Epidermal melanocyte (primary cell): ENCODE measurements around the gene ICAM1.
A peak's percentile ranks its signal among the peaks of the same experiment; 100 is the strongest.
"Not testable (repeated sequence)": the region's sequence is repeated elsewhere in the genome, so short reads cannot be mapped to it uniquely, and the experiment has no call there.

Experiments used
- DNase-seq: peaks from one replicate; pipeline ENCODE4 v3.0.0; 2011; ENCODE audit warnings: low spot score; ENCODE audit not compliant: insufficient read length

The ICAM1 gene

DNA sequence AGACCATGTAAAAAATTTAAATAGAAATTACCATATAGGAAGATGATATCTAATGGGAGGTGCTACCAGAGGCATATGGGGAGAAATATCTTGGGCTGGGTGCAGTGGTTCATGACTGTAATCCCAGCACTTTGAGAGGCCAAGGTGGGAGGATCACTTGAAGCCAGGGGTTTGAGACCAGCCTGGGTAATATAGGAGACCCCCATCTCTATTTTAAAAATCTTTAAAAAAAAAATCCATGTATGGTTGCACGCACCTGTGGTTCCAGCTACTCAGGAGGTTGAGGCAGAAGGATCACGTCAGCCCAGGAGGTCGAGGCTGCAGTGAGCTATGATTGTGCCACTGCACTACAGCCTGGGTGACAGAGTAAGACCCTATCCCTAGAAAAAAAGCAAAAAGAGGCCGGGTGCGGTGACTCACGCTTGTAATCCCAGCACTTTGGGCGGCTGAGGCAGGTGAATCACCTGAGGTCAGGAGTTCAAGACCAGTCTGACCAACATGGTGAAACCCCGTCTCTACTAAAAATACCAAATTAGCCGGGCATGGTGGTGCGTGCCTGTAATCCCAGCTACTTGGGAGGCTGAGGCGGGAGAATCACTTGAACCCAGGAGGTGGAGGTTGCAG, 29.0 kb upstream of the ICAM1 start:
- not testable (repeated sequence) for DNase-seq

GRCh38 chr19:10243606-10244005, 27.3 kb upstream of the ICAM1 start:
- DNase-seq = no peak

- no peak for DNase-seq
Observed at GRCh38 chr19:10245189-10245939, 25.6 kb upstream of the ICAM1 start.

DNA sequence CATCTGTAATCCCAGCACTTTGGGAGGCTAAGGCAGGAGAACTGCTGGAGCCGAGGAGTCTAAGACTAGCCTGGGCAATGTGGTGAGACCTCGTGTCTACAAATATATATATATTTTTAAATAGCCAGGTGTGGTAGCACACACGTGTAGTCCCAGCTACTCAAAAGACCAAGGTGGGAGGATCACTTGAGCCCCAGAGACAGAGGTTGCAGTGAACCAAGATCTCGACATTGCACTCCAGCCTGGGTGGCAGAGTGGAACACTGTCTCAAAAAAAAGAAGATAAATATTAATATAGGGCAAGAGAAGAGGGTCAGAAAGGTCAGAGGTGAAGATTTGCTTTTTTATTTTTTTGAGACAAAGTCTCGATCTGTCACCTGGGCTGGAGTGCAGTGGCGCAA, 24.4 kb upstream of the ICAM1 start:
- no peak for DNase-seq

- DNase-seq = peak; percentile 94
Observed at GRCh38 chr19:10251792-10252694, 18.9 kb upstream of the ICAM1 start, which contains the start of gene MRPL4. MRPL4 (plus strand) TSS chr19:10252214; CDS start chr19:10252254, 40 bp downstream.

DNA sequence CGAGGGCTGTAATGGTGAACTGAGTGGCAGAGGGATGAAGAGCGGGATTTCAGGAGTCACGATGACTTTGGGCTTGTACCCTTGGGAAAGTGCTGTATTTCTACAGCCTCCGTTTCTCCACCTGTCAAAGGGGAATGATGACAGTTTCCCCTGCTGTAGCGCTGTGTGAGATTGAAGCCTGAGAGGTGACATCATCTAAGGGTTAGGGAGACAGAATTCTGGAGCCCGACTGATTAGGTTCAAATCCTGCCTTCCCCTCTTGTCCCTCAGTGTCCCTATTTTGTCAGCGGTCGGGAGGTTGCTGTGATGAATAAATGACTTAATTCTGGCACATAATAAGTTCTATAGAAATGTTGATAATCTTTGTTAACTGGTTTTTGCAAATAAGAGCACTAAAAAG, 18.2 kb upstream of the ICAM1 start:
- no peak for DNase-seq

GRCh38 chr19:10254244-10254643, 16.7 kb upstream of the ICAM1 start:
- DNase-seq = no peak

DNA sequence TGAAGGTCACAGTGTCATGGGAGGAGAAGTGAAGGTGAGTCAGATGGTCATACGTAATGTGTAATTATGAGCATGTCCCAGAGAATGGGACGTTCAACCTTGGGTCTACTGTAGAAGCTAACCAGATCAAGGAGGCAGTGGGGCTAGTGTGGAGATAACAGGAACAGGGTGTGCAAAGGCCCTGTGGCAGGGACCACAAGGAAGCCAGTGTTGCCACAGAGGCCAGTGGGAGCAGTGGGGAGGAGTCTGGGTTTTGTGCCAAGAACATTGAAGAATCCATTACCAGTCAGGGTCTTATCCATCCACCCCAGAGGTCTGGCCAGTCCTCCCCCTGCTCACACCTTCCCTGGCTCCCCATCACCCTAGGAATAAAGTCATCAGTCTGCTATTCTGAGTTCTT, 15.6 kb upstream of the ICAM1 start:
- DNase-seq = no peak

- no peak for DNase-seq
Observed at GRCh38 chr19:10256551-10256950, 14.4 kb upstream of the ICAM1 start.

DNA sequence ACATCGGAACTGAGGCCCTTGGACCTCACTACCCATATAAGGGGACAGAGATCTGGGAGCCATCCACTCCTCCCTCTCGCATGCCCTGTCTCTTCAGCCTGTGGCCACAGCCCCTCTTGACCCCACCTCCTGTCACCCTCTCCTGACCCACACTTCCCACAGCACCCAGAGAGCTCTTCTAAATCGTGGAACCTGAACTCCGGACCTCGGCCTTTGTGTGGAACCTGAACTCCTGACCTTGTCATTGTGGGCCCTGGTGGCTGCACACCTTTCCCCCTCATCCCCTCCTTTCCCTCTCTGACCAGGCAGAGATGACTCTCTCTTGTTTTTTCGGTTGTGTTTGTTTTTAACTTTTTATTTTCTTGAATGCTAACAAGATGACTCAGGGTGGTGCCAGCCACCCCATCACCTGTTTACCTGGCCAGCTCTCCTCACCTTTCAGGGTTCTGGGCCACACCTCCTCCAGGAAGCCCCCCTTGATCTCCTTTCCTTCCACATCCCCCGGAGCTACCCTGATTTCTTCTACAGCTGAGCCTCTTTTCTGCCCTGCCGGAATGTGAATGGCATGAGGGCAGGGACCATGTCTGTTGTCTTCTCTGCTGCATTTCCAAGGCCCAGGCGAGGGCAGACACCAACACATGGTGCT, 13.8 kb upstream of the ICAM1 start:
- no peak for DNase-seq

GRCh38 chr19:10258080-10258710, 12.7 kb upstream of the ICAM1 start:
- DNase-seq = no peak

- no peak for DNase-seq
Observed at GRCh38 chr19:10259162-10259905, 11.6 kb upstream of the ICAM1 start.

- DNase-seq = no peak
Observed at GRCh38 chr19:10260141-10260584, 10.8 kb upstream of the ICAM1 start.

DNA sequence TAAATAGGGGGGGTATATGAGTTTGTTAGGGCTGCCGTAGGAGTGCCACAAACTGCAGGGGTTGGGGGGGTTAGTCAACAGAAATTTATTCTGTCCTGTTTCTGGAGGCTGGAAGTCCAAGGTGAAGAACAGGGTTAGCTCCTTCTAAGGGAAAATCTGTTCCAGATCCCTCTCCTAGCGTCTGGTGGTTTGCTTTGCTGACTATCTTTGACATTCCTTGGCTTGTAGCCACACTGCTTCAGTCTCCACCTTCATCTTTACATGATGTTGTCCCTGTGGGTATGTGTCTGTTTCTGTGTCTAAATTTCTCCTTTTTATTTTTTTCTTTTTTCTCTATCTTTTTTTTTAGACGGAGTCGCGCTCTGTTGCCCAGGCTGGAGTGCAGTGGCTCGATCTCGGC, 8.1 kb upstream of the ICAM1 start:
- DNase-seq = no peak

GRCh38 chr19:10266706-10267105, 4.2 kb upstream of the ICAM1 start:
- DNase-seq = no peak

GRCh38 chr19:10268071-10268470, 2.8 kb upstream of the ICAM1 start:
- DNase-seq = no peak

DNA sequence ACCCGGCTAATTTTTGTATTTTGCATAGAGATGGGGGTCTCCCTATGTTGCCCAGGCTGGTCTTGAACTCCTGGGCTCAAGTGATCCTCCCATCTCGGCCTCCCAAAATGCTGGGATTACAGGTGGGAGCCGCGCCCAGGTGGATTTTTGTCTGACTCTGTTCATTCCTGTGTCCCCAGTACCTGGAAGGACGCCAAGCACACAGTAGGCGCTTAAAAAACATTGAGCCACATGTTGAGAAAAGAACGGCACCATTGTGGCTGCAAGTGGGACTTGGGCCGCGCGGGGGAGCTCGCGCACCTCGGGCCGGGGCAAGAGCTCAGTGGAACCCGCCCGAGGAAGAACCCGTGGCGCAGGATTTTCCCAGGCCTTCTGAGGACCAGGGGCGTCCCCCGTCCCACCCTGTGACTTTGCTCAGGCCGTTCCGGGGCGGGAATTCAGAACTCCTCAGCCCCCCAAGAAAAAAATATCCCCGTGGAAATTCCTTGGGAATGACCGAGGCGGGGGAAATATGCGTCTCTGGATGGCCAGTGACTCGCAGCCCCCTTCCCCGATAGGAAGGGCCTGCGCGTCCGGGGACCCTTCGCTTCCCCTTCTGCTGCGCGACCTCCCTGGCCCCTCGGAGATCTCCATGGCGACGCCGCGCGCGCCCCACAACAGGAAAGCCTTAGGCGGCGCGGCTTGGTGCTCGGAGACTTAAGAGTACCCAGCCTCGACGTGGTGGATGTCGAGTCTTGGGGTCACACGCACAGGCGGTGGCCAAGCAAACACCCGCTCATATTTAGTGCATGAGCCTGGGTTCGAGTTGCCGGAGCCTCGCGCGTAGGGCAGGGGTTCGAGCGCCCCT, 1.4 kb upstream of the ICAM1 start:
- DNase-seq = peak; percentile 59

GRCh38 chr19:10270180-10270615, 722 bp upstream of the ICAM1 start:
- DNase-seq = no peak

DNA sequence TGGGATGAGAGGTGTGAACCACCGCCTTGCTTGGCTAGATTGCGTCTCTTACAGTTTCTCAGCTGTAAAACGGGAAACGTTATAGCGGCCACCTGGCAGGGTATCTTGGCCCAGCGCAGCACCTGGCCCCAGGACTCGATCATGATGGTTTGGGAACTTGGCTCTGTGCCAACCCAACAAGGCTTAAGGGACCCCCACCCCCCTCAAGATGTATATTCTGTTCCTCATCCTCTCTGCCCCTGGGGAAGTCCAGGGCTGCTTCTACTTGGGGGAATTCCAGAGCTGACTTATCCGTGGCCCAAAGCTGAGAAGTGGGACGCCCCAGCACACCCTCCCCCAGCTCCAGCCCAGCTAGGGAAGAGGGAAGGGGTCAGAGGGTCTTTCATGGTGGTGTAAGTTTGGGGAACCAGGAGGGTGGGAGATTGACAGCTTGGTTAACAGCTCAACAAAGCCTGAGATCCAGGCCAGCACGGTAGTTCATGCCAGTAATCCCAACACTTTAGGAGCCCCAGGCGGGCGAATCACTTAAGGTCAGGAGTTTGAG, 695 bp downstream of the ICAM1 start:
- DNase-seq = no peak
